A549 (cell line): Measurements from ENCODE around the gene KIF26A. TPM values are rescaled to one million over a fixed set of nuclear protein-coding genes. Genes with fewer than 3 reads are reported as not detected.

Experiments
- ATAC-seq, 2 experiments: fragments of 200-7000 bp in 1 of 2; fragments of >200 bp in 1 of 2; cut with Nextera tagmentation in 1 of 2; cut with Tn5 transposase in 1 of 2; 3 replicates each; pipeline versions ENCODE4 v1.8.0 to v1.9.1; 2018 to 2020; ENCODE audit warnings: mild to moderate bottlenecking in 1 of 2, moderate library complexity in 1 of 2
- CTCF ChIA-PET: fragments of 300-600 bp; sonication (Branson Sonifier 250); formaldehyde crosslinking; extraction: SDS; loops from one replicate; lab custom pipeline; 2021; ENCODE audit warnings: antibody characterized with exemption, inconsistent platforms; lab: Yijun Ruan, JAX
- POLR2A ChIA-PET: fragments of 350-600 bp; formaldehyde crosslinking; extraction: SDS; loops from one replicate; lab custom pipeline; 2021; ENCODE audit warnings: antibody characterized with exemption, inconsistent platforms; lab: Yijun Ruan, JAX
- DNase-seq, 2 experiments: peaks; one replicate each; pipeline versions ENCODE4 v3.0.0 to v3.0.0-alpha.2; 2011 to 2016; ENCODE audit warnings: low read depth in 1 of 2, low spot score in 1 of 2
- FAIRE-seq: peaks from 2 replicates; lab custom pipeline; 2011; peaks lifted over from hg19 to GRCh38; lab: Jason Lieb, UNC
- H3K27ac ChIP-seq, 2 experiments: fragments of >200 bp; sonication (Bioruptor Twin); formaldehyde crosslinking; 3 replicates each; pipeline ENCODE4 v1.5.1; 2016 to 2017
- H3K4me1 ChIP-seq: fragments of >200 bp; sonication (Bioruptor Twin); formaldehyde crosslinking; 3 replicates; pipeline ENCODE4 v1.6.1; 2016
- H3K4me2 ChIP-seq: fragments of >200 bp; sonication (Bioruptor Twin); formaldehyde crosslinking; 3 replicates; pipeline ENCODE4 v1.6.1; 2016
- H3K4me3 ChIP-seq: fragments of >200 bp; sonication (Bioruptor Twin); formaldehyde crosslinking; 3 replicates; pipeline ENCODE4 v1.5.1; 2016
- H3K9me3 ChIP-seq: fragments of >200 bp; sonication (Bioruptor Twin); formaldehyde crosslinking; 3 replicates; pipeline ENCODE4 v1.6.1; 2016
- CHD2 ChIP-seq: fragments of 150-350 bp; IDR thresholded peaks from 2 replicates; pipeline ENCODE4 v1.6.1; 2014; ENCODE audit warnings: low read length; ENCODE audit not compliant: partially characterized antibody
- E2F6 ChIP-seq: IDR thresholded peaks from 2 replicates; pipeline ENCODE4 v1.6.1; 2012; ENCODE audit warnings: low read depth, borderline replicate concordance
- EHMT2 ChIP-seq: fragments of 200-600 bp; sonication (generic); IDR thresholded peaks from 2 replicates; pipeline ENCODE4 v1.6.1; 2016; ENCODE audit warnings: antibody characterized with exemption, low read depth, mild to moderate bottlenecking, moderate library complexity
- EP300 ChIP-seq, 2 experiments: fragments of >200 bp; sonication (Bioruptor Twin); formaldehyde crosslinking; IDR thresholded peaks; 2 replicates in 1 of 2; 3 replicates in 1 of 2; pipeline ENCODE4 v1.6.1; 2016 to 2017
- FOSB ChIP-seq: fragments of 250-450 bp; sonication (Bioruptor Pico); IDR thresholded peaks from 2 replicates; pipeline ENCODE4 v1.5.0; 2020; ENCODE audit warnings: mild to moderate bottlenecking, moderate library complexity
- FOSL2 ChIP-seq, 2 experiments: fragments of 450-650 bp in 1 of 2; fragments of >200 bp in 1 of 2; sonication (Bioruptor Twin) in 1 of 2; formaldehyde crosslinking; IDR thresholded peaks; 2 replicates each; pipeline versions ENCODE4 v1.5.0 to v1.6.1; 2016 to 2020; ENCODE audit warnings: mild to moderate bottlenecking in 1 of 2, moderate library complexity in 1 of 2
- HDAC2 ChIP-seq: fragments of 200-600 bp; sonication (generic); IDR thresholded peaks from 2 replicates; pipeline ENCODE4 v1.6.1; 2016
- HEYL ChIP-seq: fragments of 250-450 bp; sonication (Bioruptor Pico); IDR thresholded peaks from 2 replicates; pipeline ENCODE4 v1.8.0; 2021; ENCODE audit warnings: mild to moderate bottlenecking, moderate library complexity
- HOXB13 ChIP-seq: fragments of 250-450 bp; sonication (Bioruptor Pico); IDR thresholded peaks from 2 replicates; pipeline ENCODE4 v1.5.0; 2020; ENCODE audit warnings: low read depth, mild to moderate bottlenecking, moderate library complexity
- HOXB5 ChIP-seq: fragments of 250-450 bp; sonication (Bioruptor Pico); IDR thresholded peaks from 2 replicates; pipeline ENCODE4 v1.5.0; 2020; ENCODE audit warnings: mild to moderate bottlenecking, moderate library complexity
- KDM1A ChIP-seq: fragments of 200-600 bp; sonication (generic); IDR thresholded peaks from 2 replicates; pipeline ENCODE4 v1.6.1; 2016; ENCODE audit warnings: low read depth, mild to moderate bottlenecking
- MAFK ChIP-seq: fragments of 450-650 bp; IDR thresholded peaks from 2 replicates; pipeline ENCODE4 v1.6.1; 2014; ENCODE audit not compliant: partially characterized antibody
- MAZ ChIP-seq: fragments of 150-350 bp; IDR thresholded peaks from 2 replicates; pipeline ENCODE4 v1.6.1; 2014; ENCODE audit warnings: antibody characterized with exemption, low read depth, low read length, borderline replicate concordance
- MYC ChIP-seq: IDR thresholded peaks from 2 replicates; pipeline ENCODE4 v1.6.1; 2012; ENCODE audit warnings: mild to moderate bottlenecking, inconsistent platforms, low read length, improper control_type of control experiment, borderline replicate concordance
- NFE2L2 ChIP-seq: fragments of 150-350 bp; conservative IDR thresholded peaks from 2 replicates; pipeline ENCODE4 v1.6.1; 2014; ENCODE audit warnings: low read length
- NR3C1 ChIP-seq: fragments of >200 bp; sonication (Bioruptor Twin); formaldehyde crosslinking; IDR thresholded peaks from 3 replicates; pipeline ENCODE4 v1.6.1; 2017
- PBX3 ChIP-seq: IDR thresholded peaks from 2 replicates; pipeline ENCODE4 v1.6.1; 2012
- RAD21 ChIP-seq, 2 experiments: fragments of >200 bp in 1 of 2; sonication (Bioruptor Twin) in 1 of 2; formaldehyde crosslinking in 1 of 2; IDR thresholded peaks in 1 of 2; conservative IDR thresholded peaks in 1 of 2; 2 replicates in 1 of 2; 3 replicates in 1 of 2; pipeline ENCODE4 v1.6.1; 2012 to 2018; ENCODE audit warnings: inconsistent platforms in 1 of 2
- SMC3 ChIP-seq: fragments of >200 bp; sonication (Bioruptor Twin); formaldehyde crosslinking; IDR thresholded peaks from 3 replicates; pipeline ENCODE4 v1.6.1; 2018; ENCODE audit warnings: inconsistent platforms
- TP53 ChIP-seq: fragments of 250-450 bp; sonication (Bioruptor Pico); IDR thresholded peaks from 2 replicates; pipeline ENCODE4 v1.5.0; 2021; ENCODE audit warnings: mild to moderate bottlenecking, moderate library complexity
- USF2 ChIP-seq: fragments of 450-650 bp; IDR thresholded peaks from 2 replicates; pipeline ENCODE4 v1.6.1; 2014; ENCODE audit warnings: antibody characterized with exemption
- ZC3H11A ChIP-seq: fragments of 450-650 bp; IDR thresholded peaks from 2 replicates; pipeline ENCODE4 v1.6.1; 2014; ENCODE audit warnings: antibody characterized with exemption, mild to moderate bottlenecking
- WGBS: methylation state at CpG from one replicate; pipeline ENCODE4 v1.1.6; 2017; ENCODE audit errors: missing lambda C conversion rate; 5-methylcytosine and 5-hydroxymethylcytosine counted together
- polyA plus RNA-seq, 4 experiments: library from polyadenylated mRNA; depleted of rRNA in 3 of 4; stranded (reverse); fragments of >200 nt; fragmentation: RNase III in 1 of 4; extraction: RNeasy Plus Mini Kit Qiagen cat#74134 plus additional on column Dnase treatment in 1 of 4; gene quantifications; 2 replicates in 3 of 4; 3 replicates in 1 of 4; pipeline ENCODE4 v1.2.3, GENCODE V29; 2011 to 2017
- TF ChIP-seq, protein P1 (sequence below): fragments of 150-350 bp; IDR thresholded peaks from 2 replicates; pipeline ENCODE4 v1.6.1; 2014; ENCODE audit warnings: low read depth, mild to moderate bottlenecking, low read length

KIF26A gene
- polyA plus RNA-seq, 2 of the 4 experiments (the other 2 are of a cell fraction), result 0.28 to 2.3 TPM

DNA sequence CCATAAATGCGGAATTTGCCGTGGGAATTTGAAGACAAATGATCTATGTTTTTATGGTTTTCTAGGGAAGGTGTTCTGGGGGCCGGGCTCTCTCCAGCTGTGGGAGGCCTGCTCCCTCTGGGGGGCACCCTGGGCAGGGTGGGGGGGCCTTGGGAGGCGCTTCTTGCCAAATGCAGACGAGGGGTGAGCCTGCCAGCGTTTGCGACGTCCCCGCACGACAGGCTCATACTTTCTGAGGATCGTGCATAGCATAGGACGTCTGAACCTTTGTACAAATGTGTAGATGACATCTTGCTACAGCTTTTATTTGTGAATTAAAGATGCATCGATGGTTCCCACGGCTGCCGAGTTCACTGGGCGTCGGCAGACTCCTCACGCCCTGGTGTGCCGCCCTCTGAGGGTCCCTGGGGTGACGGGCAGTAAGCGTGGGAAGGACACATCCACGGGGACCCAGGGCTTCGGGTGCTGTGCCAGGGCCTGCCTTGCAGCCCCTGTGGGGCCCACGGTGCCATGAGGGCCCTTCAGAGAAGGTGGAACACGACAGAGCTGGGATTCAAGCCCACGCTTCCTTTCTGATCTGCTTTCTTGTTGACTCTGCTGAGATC lies 42.3 kb downstream of the KIF26A start (continued):
- TF ChIP-seq, protein P1, sequence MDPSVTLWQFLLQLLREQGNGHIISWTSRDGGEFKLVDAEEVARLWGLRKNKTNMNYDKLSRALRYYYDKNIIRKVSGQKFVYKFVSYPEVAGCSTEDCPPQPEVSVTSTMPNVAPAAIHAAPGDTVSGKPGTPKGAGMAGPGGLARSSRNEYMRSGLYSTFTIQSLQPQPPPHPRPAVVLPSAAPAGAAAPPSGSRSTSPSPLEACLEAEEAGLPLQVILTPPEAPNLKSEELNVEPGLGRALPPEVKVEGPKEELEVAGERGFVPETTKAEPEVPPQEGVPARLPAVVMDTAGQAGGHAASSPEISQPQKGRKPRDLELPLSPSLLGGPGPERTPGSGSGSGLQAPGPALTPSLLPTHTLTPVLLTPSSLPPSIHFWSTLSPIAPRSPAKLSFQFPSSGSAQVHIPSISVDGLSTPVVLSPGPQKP, result no peak
- no peak for TF ChIP-seq E2F6
- TF ChIP-seq FOSB (CRISPR knock-in tag), result no peak
- TF ChIP-seq HDAC2, result no peak
- no peak for TF ChIP-seq HOXB13 (CRISPR knock-in tag)

DNA sequence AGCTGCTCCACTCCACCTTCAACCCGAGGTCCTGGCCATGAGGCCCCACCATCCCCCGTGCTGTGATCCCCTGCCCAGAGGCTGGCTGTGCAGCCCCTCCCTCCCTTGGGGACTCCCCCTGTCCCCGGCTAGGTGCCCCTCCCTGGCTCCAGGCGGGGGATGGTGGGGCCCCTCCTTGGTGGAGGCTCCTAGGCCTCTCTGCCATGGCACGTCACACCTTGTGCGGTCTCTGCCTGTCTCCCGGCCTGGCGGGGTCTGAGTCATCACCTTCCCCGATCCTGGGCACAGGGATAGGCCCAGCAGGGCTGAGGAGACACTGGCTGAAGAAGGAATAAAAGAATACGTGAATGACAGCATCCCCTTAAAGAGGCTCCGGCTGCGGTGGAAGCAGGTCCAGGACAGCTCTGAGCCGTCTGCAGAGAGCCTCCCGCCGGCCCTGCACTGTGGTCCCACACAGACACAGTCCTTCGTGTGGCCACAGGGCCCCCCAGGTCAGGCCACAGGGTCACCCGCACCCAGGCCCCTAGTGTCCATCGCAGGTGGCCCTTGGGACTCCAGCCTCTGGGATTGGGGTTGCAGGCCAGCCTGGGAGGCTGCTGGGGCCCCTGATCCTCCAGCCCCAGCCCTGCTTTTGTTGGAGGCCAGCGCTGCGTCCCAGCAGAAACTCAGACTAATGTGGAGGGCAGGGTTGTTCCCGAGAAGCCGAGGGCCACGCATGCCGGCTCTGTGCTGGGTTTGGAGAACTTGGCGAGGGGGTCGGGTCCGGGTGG lies 43.6 kb downstream of the KIF26A start:
- FAIRE-seq (no peak), DNase-seq (no peak), ATAC-seq (peak in 1 of 2 experiments; percentile 6; a peak in 1 of 6 replicates)
- POLR2A ChIA-PET, result no interaction called here
- CTCF ChIA-PET, result interaction anchor here (1.3 kb wide), 1 partner anchor 88 kb away, joined by 3 read pairs; no protein-coding TSS in a partner anchor
- H3K9me3 ChIP-seq, result no peaks in the 10 kb centered on the region
- no peak overlapping the region for H3K4me2 ChIP-seq
- peaks cover 5% of the 10 kb centered on the region; the same call in 1 of the 3 replicates for H3K4me1 ChIP-seq
- TF ChIP-seq KDM1A, result no peak
- TF ChIP-seq MYC, result no peak
- TF ChIP-seq FOSL2 (IDR thresholded peaks at IDR 0.05), result no peak
- no peak for TF ChIP-seq FOSL2 (CRISPR knock-in tag; IDR thresholded peaks at IDR 0.05)
- no peak for TF ChIP-seq EHMT2
- TF ChIP-seq USF2, result no peak
- TF ChIP-seq NFE2L2, result no peak
- no peak for TF ChIP-seq ZC3H11A
- TF ChIP-seq NR3C1, result no peak
- TF ChIP-seq HOXB5 (CRISPR knock-in tag), result no peak
- no peak for TF ChIP-seq TP53 (CRISPR knock-in tag)
- TF ChIP-seq MAZ, result no peak
- no peak for TF ChIP-seq HOXB13 (CRISPR knock-in tag)
- TF ChIP-seq MAFK, result no peak
- TF ChIP-seq EP300 (IDR thresholded peaks at IDR 0.05), result no peak
- 78% methylated on average over 11 of the region's 27 CpGs for WGBS
- no peak overlapping the region for H3K27ac ChIP-seq
- no peak overlapping the region for H3K4me3 ChIP-seq

- H3K4me2 ChIP-seq, result no peak overlapping the region
- no peak overlapping the region for H3K27ac ChIP-seq
- no peaks in the 10 kb centered on the region for H3K9me3 ChIP-seq
- FAIRE-seq (no peak), DNase-seq (no peak), ATAC-seq (no peak)
- whole genome bisulfite sequencing, result 80% methylated on average over 11 of the region's 16 CpGs
- POLR2A ChIA-PET, result no interaction called here
- H3K4me1 ChIP-seq, result peaks cover 5% of the 10 kb centered on the region; the same call in 1 of the 3 replicates
- TF ChIP-seq PBX3 (no peak), MAZ (no peak), RAD21 (conservative IDR thresholded peaks at IDR 0.05 in 1 of 2, IDR thresholded peaks at IDR 0.05 in 1 of 2) (no peak), HEYL (CRISPR knock-in tag) (no peak), HOXB13 (CRISPR knock-in tag) (no peak), SMC3 (no peak), CHD2 (no peak)
- H3K4me3 ChIP-seq, result no peak overlapping the region
- CTCF ChIA-PET, result interaction anchor here (1.4 kb wide), 1 partner anchor 381 kb away, joined by 3 read pairs; no protein-coding TSS in a partner anchor
Observed at GRCh38 chr14:104182857-104183425, 44.6 kb downstream of the KIF26A start.
